H1 (cell line): ENCODE results near the gene TMEM223. TPM values are rescaled to one million over a fixed set of nuclear protein-coding genes. Genes with fewer than 3 reads are reported as not detected.

Experiments used
- TAF7 ChIP-seq: optimal IDR thresholded peaks from 2 replicates; pipeline ENCODE3; 2011; ENCODE audit warnings: low read depth, mild to moderate bottlenecking, inconsistent platforms, low read length, moderate library complexity, borderline replicate concordance
- polyA plus RNA-seq, 7 experiments: library from polyadenylated mRNA; depleted of rRNA in 3 of 7; stranded (reverse) in 5 of 7; unstranded in 2 of 7; fragments of >200 nt in 5 of 7; fragments of 200-250 nt in 2 of 7; gene quantifications; 1 replicate in 5 of 7; 2 replicates in 1 of 7; 4 replicates in 1 of 7; pipeline versions ENCODE4 v1.2.1 to v1.2.3, GENCODE V29; 2011 to 2013; ENCODE audit warnings: missing spikeins in 2 of 7, mixed read lengths in 2 of 7
- total RNA-seq: library from RNA; stranded (reverse); fragmentation: NEBNext Ultra II Directional; extraction: Animal tissue kit (Norgen Biotek cat#: 25700); gene quantifications from 2 replicates; pipeline ENCODE4 v1.2.1, GENCODE V29; 2021

The TMEM223 gene
- total and polyA plus RNA-seq, 2 of the 8 experiments (the other 6 are each of a cell fraction or from before 2014, with no cell fraction given): 22.9 to 64.1 TPM

DNA sequence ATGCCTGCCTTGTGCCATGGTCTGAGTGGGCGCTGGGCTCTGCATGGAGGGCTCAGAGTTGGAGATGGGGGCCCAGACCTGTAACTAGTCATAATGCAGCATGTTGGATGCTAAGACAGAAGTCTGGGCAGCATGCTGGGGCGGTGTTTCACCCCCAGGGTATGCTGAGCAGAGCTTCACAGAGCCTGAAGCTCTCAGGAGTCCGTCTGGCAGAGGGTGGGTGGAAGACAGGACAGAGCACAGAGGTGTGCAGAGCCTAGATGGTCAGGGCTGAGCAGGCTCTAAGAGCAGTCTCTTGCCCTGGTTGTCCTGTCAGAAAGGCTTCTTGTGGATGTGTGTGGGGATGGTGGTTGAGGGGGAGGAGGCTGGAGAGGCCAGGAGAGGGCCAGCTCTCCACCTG is 13.4 kb downstream of the TMEM223 start (continued):
- no peak for TF ChIP-seq TAF7
- TF ChIP-seq, all 59 proteins: peak for 0
